Left renal cortex interstitium (tissue), 4 donors: ENCODE data around the gene XCR1. TPM values are rescaled to one million over a fixed set of nuclear protein-coding genes. Genes with fewer than 3 reads are reported as not detected.
"Not testable (repeated sequence)": the region's sequence is repeated elsewhere in the genome, so short reads cannot be mapped to it uniquely, and the experiment has no call there.

Experiments used
- DNase-seq, 4 donors: peaks; one replicate each; pipeline ENCODE4 v3.0.0-alpha.2; 2013; ENCODE audit warnings: low read depth in 4 of 4, low spot score in 2 of 4, missing footprints in 1 of 4
- polyA plus RNA-seq, 4 donors: library from polyadenylated mRNA; unstranded; fragments of 120-200 nt; gene quantifications; one replicate each; pipeline ENCODE4 v1.2.1, GENCODE V29; 2013; ENCODE audit not compliant: insufficient read length in 4 of 4

XCR1 gene, protein sequence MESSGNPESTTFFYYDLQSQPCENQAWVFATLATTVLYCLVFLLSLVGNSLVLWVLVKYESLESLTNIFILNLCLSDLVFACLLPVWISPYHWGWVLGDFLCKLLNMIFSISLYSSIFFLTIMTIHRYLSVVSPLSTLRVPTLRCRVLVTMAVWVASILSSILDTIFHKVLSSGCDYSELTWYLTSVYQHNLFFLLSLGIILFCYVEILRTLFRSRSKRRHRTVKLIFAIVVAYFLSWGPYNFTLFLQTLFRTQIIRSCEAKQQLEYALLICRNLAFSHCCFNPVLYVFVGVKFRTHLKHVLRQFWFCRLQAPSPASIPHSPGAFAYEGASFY
- under 1 TPM; 0.06 to 0.31 (median 0.19) TPM for polyA plus RNA-seq

DNA sequence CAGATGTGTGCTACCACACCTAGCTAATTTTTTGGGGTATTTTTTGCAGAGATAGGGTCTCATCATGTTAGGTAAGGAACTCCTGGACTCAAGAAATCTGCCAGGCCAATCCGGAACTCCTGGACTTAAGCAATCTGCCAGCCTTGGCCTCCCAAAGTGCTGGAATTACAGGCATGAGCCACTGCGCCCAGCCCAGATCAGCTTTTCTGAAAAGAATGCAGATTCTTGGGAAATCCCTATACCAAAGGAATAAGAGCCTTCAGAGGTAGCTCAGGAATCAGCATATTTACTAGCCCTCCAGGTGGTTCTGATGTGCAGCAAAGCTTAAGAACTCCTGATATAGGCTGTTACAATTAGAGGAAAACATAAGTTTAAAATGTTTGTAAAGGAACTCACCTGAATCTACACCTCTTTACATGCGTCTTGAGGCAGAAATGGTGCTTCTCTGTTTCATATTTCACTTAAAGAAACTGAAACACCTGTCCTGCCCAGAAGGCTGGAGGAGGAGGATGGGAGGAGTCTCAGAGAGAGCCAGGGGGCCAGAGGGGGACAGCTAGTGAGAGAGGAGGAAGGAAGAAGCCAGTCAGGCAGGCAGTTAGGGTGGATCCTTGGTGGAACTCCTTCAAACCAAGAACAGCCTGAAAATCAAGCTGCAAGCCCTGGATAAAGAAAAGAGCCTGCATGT lies at the start of gene XCR1:
Gene XCR1, minus strand, starts transcription at position 463 of the 685 bp plus-strand sequence. CDS start 5,536 bp downstream, outside the sequence.
- DNase-seq = no peak

DNA sequence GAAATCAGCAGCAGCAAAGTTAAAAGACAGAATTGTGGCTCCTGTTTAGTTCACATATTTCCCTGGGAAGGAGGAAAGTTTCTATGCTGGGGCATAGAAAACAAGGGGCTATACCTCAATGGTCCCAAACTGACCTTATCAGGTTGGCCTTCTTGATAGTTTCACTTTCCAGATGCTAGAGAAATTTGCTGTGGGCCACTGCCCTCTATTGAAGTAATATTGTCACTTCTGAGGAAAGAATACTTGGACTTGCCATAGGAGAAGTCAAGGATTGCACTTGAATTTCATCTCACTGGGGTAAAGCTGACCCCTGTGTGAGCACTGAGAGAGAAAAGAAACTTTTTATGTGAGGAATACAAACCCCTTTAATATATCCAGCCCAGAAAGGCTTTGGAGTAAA lies 49.3 kb upstream of the XCR1 start:
- no peak for DNase-seq

DNA sequence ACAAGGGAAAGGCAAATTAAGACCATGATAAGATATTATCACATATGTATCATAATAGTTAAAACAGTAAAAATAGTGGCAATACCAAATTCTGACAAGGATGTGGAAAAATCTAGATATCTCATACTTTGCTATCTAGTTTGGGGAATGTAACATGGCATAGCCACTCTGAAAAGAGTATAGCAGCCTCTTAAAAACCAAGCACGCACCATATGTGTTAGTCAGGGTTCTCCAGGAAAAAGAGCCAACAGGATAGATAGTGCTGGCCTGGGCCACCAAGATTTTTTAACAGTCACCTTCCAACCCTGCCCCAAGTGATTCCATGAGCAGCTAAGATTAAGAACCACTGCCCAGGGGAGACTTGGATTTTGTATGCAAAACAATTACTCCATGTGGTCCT lies 48.5 kb upstream of the XCR1 start:
- DNase-seq = no peak

DNA sequence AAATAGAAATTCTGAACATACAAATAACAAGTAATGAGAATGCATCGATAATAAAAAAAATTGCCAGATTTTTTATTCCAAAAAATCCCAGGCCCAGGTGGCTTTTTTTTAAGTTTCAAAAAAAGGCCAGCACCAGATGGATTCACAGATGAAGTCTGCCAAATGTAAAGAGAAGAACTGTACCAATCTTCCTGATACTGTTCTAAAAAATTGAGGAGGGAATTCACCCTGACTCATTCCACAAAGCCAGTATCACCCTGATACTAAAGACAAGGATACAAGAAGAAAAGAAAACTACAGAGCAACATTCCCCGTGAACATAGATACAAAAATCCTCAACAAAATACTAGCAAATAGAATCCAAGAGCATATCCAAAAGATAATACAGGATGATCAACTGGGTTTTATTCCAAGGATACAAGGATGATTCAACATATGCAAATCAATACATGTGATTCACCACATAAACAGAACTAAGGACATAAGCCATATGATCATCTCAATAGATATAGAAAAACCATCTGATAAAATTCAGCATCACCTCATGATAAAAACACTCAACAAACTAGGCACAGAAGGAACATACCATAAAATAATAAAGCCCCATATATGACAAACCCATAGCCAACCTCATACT lies 44.1 kb upstream of the XCR1 start:
- no peak for DNase-seq

DNA sequence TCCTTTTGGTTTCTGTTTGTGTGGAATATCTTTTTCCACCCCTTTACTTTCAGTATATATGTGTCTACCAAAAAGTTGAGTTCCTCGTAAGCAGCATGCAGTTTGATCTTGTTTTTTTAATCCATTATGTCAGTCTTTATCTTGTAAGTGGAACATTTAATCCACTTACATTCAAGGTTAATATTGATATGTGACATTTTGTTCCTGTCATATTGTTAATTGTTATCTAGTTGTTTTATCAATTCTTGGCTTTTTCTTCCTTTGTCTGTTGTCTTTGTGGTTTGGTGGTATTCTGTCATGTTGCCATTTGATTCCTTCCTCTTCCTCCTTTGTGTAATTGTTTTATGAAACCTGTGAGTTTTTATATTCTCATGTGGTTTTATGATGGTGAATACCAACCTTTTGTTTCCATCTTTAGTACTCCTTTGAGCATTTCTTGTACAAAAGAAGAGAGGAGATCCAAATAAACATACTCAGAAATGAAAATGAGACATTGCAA lies 43.4 kb upstream of the XCR1 start:
- DNase-seq = no peak

DNA sequence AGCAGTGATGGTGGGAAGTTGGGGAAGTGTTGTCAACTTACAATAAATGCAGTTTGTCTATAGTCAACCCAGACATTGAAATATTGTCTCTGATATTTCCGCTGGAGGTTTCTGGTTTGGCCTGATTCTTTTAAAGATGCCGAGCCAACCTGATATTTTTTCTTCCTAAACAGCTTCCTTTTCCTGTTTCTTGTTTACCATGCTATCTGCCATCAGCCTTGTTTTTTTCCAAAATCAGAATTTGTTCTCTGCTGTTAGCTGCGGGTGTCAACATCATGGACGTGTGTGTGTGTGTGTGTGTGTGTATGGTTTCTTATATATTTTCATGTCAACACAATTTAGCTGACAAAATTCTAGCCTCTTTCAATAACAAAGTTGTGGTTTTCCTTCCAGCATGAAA lies 41.2 kb upstream of the XCR1 start:
- DNase-seq = no peak

DNA sequence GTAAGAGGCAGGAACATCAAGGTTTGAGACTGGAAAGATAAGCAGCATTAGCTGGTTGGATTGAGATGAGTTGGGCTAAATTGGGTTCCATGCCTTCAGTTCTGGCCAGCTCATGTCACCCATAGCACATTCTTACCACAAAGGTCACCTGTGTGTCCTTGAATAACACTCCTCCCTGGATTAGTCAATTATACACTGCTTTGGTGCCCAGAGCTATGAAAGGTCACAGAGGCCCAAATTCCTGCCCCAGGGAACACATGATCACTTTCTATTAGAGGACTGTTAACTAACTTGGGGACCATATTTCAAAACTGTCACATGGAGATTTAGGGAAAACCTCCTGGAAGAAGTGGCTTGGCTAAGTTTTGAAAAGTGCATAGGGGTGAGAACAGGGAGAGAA lies 40.1 kb upstream of the XCR1 start:
- no peak for DNase-seq

DNA sequence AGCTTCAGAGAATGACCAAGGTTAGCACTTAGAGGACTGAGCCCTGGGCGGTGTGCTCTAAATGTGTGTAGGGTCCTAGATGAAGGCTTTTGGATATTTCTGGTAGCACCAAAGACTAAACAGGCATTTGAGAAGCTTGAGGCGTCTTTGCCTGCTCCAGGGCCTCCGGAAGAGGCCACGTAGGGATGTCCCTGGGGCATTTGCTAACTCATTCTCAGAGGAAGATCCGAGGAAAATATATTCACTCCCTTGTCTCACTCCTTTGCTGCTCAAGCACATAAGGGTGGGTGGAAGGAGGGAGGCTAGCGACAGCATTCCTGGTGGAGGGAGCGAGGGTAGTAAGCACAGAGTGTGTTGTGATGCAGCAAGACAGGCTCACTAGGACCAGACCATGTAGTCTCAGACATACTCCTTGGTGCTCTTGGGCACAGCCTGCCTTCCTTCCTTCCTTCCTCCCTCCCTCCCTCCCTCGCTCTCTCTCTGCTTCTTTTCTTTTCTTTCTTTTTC lies 38.5 kb upstream of the XCR1 start:
- no peak for DNase-seq

DNA sequence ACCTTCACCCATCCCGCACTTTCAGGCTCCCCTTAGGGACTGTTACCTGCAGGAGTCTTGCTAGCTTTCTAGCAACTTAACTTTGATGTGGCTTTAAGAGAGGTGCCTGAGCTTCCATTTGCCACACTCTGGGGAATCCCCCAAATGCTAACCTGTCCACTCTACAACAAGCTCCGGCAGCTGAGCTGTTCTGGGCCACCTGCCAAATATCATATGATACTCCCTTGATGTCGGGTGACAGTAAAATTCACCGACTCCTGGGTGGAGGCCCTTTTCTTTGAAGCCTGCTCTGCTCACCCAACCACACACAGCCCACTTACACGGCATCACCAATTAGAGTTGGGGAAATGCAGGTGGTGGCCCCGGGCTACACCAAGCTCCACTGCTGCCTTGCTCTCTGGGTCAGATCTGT lies 38.0 kb upstream of the XCR1 start:
- DNase-seq = no peak

DNA sequence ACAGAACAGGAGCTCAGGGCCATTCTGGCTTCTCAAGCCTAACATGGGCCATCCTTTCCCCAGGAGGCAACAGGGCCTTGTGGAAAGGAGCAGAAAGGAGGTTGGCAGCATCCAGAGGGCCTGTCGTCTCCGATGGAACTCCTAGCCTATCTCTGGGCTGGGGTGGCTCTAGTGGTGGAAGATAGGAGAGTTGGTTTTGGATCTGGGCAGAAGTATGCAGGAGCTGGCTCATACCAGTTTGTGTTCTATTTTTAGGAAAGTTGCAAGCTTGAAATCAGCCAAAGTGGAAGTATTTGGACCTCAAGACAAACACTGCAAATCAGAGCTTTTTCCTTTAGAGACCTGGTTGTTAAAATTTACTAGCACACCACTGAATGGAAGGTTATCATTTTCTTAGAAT lies 35.4 kb upstream of the XCR1 start:
- no peak for DNase-seq

DNA sequence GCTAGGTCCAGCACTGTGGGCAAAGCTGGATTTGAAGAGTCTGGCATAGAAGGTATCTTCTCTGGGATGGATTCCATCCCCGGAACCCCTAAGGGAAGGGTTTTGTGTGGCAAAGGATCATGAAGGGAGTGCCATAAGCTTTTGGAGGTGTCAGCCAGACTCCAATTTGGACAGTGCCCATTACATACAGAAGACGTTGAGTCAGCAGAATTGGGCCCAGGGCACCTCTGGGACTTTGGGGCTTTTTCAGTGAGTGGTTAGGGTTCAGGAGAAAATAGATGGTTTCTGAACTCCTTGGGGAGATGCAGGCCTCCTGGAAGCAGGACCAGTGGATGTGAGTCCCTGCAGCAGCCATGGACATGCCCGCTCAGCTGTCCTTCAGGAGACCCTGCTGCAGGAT lies 34.6 kb upstream of the XCR1 start:
- DNase-seq = no peak

DNA sequence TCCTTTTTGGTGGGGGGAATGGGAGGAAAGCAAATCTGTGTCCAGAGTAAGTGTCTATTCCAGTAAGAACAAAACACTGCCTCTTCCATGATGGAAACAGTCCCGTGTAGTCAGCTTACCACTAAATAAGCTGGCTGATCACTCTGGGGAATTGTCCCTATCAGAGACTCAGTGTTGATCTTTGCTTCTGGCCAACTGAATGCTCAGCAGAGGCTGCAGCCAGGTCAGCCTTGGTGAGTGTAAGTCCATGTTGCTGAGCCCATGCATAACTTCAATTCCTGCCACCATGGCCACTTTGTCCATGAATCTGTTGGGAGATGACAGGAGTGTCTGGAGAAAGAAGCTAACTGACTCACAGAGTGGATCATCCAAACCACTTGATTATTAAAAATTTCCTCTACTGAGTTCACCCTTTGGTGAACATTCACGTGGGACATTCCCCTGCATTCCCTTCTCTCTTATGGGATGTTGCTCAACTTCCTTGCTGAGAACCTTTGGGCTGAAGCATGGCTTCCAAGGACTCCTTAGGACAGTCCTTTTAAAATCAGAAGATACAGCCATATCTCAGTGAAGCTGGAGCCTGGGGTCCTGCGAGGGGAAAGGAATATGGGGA lies 33.9 kb upstream of the XCR1 start:
- no peak for DNase-seq

DNA sequence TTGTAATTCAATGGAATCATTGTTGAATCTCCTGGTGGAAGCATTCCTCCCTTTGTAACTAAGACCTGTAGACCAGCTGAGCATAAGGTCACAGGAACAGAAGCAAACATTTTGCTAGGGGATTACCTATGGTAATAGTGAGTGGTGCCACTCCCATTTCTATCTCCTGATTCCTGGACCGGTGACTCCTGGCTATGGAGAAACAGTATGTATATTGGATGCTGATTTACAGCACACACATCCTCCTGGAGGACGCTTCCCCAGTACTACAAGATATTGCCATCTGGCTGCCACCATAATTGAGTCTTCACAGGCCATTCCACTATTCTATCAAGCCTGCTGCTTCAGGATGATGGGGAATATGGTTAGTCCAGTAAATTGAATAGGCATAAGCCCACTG lies 33.3 kb upstream of the XCR1 start:
- no peak for DNase-seq

DNA sequence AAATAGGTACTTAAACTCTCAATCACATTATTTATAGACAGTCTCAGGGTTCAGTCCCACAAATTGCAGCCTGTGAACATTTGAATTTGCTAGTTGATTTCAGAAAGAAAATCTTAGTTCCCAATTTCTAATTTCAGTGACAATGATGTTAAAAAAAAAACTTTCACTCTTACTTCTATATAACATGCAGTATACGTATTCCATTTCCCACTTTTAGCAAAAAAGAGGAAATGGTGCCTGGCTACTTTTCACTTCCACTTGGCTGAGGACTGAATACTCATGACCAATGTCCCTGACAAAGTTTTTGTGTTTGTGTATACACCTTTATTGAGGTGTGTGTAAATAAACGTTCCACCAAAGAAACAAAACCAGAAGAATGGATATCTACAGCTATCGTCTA lies 32.1 kb upstream of the XCR1 start:
- no peak for DNase-seq

DNA sequence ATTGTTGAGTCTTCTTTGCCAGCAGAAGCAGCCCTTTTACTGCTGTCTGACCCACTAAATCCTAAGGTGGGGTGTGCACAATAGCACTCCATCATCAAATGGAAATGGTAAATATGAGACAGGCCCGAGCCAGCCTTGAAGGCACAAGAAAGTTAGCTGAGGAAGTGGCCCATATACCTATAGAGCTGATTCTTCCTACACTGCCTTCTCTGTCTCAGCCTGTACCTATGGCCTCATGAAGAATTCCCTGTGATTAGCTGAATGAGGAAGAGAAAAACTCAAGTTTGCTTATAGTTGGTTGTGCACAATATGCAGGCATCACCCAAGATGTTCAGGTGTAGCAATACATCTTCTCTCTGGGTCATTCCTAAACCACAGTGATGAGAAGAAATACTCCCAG lies 31.7 kb upstream of the XCR1 start:
- no peak for DNase-seq

DNA sequence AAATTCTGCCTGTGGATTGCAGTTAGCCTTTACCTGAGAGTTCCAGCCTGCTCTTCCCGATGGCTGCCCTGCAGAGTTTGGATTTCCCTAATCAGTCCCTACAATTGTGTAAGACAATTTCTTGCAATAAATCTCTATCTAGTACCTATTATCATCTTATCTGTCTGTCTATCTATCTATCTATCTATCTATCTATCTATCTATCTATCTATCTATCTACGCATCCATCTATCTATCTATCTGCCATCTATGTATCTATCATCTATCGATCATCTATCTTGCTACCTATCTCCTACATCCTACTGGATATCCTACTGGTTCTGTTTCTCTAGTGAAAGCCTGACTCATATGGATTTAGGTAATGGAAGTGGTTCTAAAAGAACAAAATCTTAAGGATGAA lies 30.4 kb upstream of the XCR1 start:
- no peak for DNase-seq

DNA sequence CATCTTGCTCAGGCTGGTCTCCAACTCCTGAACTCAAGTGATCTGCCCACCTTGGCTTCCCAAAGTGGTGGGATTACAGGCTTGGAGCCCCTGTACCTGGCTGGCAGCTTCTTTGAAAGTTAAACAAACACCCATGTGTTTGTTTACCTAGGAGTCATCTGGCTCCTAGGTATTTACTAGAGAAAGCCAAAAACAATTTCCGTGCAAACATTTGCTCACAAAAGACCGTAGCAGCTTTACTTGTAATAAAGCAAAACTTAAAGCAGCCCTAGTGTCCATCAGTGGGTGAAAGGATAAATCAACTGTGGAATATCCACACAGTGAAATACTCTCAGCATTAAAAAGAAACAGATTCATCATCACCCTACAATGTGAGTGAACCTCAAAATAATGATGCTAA lies 29.4 kb upstream of the XCR1 start:
- no peak for DNase-seq

DNA sequence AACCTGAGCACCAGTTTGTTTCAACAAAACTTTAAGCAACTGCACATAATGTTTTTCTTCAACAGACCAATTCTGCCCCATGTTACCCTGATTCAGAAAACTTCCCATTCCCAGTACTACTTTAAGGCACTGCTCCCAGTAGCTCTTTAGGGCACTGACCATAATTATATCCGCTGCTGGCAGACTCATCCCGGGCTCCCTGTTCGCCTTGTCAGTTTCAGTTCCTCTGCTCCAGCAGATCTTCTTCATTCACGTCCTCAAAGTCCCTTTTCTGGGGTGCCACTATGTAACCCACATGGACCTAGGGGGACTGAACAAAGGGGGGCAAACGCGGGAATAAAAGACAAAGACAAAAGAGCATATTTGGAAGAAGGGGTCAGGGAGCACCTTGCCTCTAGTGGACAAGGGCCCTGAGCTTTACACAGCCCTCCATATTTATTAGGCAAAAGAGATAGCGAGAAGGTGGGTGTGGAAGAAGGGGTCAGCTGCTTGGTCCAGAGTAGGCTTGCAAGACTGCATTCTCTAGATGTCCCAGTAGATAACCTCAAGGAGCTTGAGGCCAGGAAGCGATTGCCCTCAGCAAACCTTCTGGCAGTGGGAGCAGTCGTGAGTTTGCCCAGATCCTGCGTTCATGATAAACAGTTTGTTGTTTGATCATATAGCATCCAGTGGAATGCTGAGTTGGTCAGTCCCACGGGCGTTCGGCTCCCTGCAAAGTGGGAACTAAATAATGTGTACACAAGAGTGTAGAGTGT lies 26.7 kb upstream of the XCR1 start:
- DNase-seq = not testable (repeated sequence)

DNA sequence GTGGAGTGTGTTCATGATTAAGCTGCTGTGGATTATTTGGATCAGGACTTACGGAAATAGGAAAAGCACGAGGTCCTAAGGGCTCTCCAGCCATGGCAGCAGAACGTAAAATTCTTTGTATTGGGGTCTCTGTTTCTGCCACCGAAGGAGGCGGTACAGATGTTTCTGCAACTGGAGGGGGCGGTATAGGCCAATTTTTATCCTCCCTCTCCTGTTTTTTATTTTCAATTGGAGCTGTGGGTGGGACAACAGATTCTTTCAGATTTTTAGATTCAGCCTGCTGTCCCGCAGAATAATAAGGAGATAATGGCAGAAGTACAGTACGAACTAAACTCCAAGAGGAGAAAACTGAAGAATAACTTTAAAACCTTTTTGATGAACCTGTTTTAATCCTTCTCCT lies 26.0 kb upstream of the XCR1 start:
- not testable (repeated sequence) for DNase-seq

DNA sequence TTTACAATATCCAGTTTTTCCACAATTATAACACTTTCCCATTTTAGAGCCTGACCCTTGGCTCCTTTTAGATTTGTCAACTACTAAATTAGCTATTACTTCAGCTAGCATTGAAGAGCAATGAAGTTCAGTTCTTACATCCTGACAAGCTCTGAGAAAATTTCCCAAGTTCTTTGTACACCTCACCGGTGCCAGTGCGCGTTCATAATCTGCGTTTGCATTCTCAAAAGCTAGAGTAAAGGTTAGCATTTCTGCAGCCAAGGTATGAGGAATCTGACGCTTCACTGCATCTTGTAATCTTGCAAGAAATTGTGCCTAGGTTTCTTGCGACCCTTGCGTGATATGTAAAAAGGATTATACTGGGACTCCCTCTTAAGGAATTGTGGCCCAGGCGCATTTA lies 25.2 kb upstream of the XCR1 start:
- no peak for DNase-seq
